Measurements from ENCODE around the gene CTAG1B. TPM values are rescaled to one million over a fixed set of nuclear protein-coding genes. Genes with fewer than 3 reads are reported as not detected.
"Not testable (repeated sequence)": the region's sequence is repeated elsewhere in the genome, so short reads cannot be mapped to it uniquely, and the experiment has no call there.

The CTAG1B gene
- total RNA-seq, 1 donor from 2014 or later = not detected

GRCh38 chrX:154593201-154593600 lies 25.9 kb downstream of the CTAG1B start:
- H3K27me3 ChIP-seq (ENCODE audit: low read depth) = no peaks in the 10 kb centered on the region
- no peaks in the 10 kb centered on the region for H3K36me3 ChIP-seq
- no peaks in the 10 kb centered on the region for H3K4me1 ChIP-seq
- no peak for TF ChIP-seq CTCF (IDR thresholded peaks at IDR 0.05)
- H3K4me3 ChIP-seq = no peak overlapping the region
- ATAC-seq (no peak), DNase-seq (no peak)
- H3K9me3 ChIP-seq = no peaks in the 10 kb centered on the region
- H3K27ac ChIP-seq = no peak overlapping the region
- intact Hi-C loops (cut with DNase I) = no loop called here

GRCh38 chrX:154592505-154592904 lies 26.6 kb downstream of the CTAG1B start:
- H3K4me1 ChIP-seq = no peaks in the 10 kb centered on the region
- TF ChIP-seq CTCF (IDR thresholded peaks at IDR 0.05) = no peak
- DNase-seq (no peak), ATAC-seq (no peak)
- no peak overlapping the region for H3K27ac ChIP-seq
- intact Hi-C loops (cut with DNase I) = no loop called here
- H3K4me3 ChIP-seq = no peak overlapping the region
- H3K9me3 ChIP-seq = no peaks in the 10 kb centered on the region
- no peaks in the 10 kb centered on the region for H3K36me3 ChIP-seq
- no peaks in the 10 kb centered on the region for H3K27me3 ChIP-seq (ENCODE audit: low read depth)

GRCh38 chrX:154590415-154590814 lies 28.7 kb downstream of the CTAG1B start:
- intact Hi-C loops (cut with DNase I); H3K27ac ChIP-seq; DNase-seq; H3K4me3 ChIP-seq; H3K36me3 ChIP-seq; H3K4me1 ChIP-seq; H3K27me3 ChIP-seq (ENCODE audit: low read depth); H3K9me3 ChIP-seq; ATAC-seq: not testable (repeated sequence)

GRCh38 chrX:154584585-154585183 lies 34.4 kb downstream of the CTAG1B start, which contains the start of gene CTAG1A:
CTAG1A (plus strand) TSS chrX:154585133; CDS start chrX:154585207, 74 bp downstream.
- DNase-seq; H3K27ac ChIP-seq; H3K36me3 ChIP-seq; H3K27me3 ChIP-seq (ENCODE audit: low read depth); H3K4me3 ChIP-seq; intact Hi-C loops (cut with DNase I); H3K4me1 ChIP-seq; H3K9me3 ChIP-seq: not testable (repeated sequence)
- ATAC-seq = peak in 1 of 2 donors; percentile 9

GRCh38 chrX:154582994-154583393 lies 36.1 kb downstream of the CTAG1B start:
- H3K36me3 ChIP-seq; H3K4me1 ChIP-seq; H3K9me3 ChIP-seq; DNase-seq; intact Hi-C loops (cut with DNase I); H3K27me3 ChIP-seq (ENCODE audit: low read depth); H3K4me3 ChIP-seq; H3K27ac ChIP-seq: not testable (repeated sequence)
- ATAC-seq = peak in 1 of 2 donors; percentile 66

GRCh38 chrX:154575076-154575475 lies 44.0 kb downstream of the CTAG1B start:
- H3K27ac ChIP-seq; H3K4me3 ChIP-seq; H3K9me3 ChIP-seq; H3K4me1 ChIP-seq; intact Hi-C loops (cut with DNase I); DNase-seq; H3K27me3 ChIP-seq (ENCODE audit: low read depth); H3K36me3 ChIP-seq: not testable (repeated sequence)
- peak; percentile 59 to 74 for ATAC-seq

- H3K4me1 ChIP-seq; intact Hi-C loops (cut with DNase I): not testable (repeated sequence)
Observed at GRCh38 chrX:154573061-154573460, 46.0 kb downstream of the CTAG1B start.

GRCh38 chrX:154570361-154570760 lies 48.7 kb downstream of the CTAG1B start:
- DNase-seq; H3K9me3 ChIP-seq; H3K36me3 ChIP-seq; H3K4me3 ChIP-seq; H3K27me3 ChIP-seq (ENCODE audit: low read depth); ATAC-seq; intact Hi-C loops (cut with DNase I); H3K4me1 ChIP-seq; H3K27ac ChIP-seq: not testable (repeated sequence)

More at GRCh38 chrX:154573061-154573460, 46.0 kb downstream of the CTAG1B start:
- not testable (repeated sequence) for H3K27ac ChIP-seq; ATAC-seq; H3K9me3 ChIP-seq; H3K4me3 ChIP-seq; H3K27me3 ChIP-seq (ENCODE audit: low read depth); H3K36me3 ChIP-seq; DNase-seq

Other genes starting within 250 kb of the CTAG1B start
- 1,080 TPM for gene FLNA, start 244.6 kb downstream of the CTAG1B start, total RNA-seq
- gene EMD, start 240.0 kb downstream of the CTAG1B start, total RNA-seq = 50.9 TPM
- gene RPL10, start 220.9 kb downstream of the CTAG1B start, total RNA-seq = 2,678 TPM
- gene DNASE1L1, start 210.0 kb downstream of the CTAG1B start, total RNA-seq = 36.1 TPM
- 47.8 TPM for gene TAFAZZIN, start 207.7 kb downstream of the CTAG1B start, total RNA-seq
- gene ATP6AP1, start 190.6 kb downstream of the CTAG1B start, total RNA-seq = 235 TPM
- gene GDI1, start 182.1 kb downstream of the CTAG1B start, total RNA-seq = 111 TPM
- gene FAM50A, start 175.1 kb downstream of the CTAG1B start, total RNA-seq = 77.5 TPM
- 49.0 TPM for gene PLXNA3, start 161.0 kb downstream of the CTAG1B start, total RNA-seq
- 20.4 TPM for gene LAGE3, start 140.0 kb downstream of the CTAG1B start, total RNA-seq
- gene UBL4A, start 132.7 kb downstream of the CTAG1B start, total RNA-seq = 34.0 TPM
- 20.2 TPM for gene SLC10A3, start 128.7 kb downstream of the CTAG1B start, total RNA-seq
- gene FAM3A, start 103.0 kb downstream of the CTAG1B start, total RNA-seq = 39.7 TPM
- gene G6PD, start 72.4 kb downstream of the CTAG1B start, total RNA-seq = 80.2 TPM
- gene IKBKG, start 71.7 kb downstream of the CTAG1B start, total RNA-seq = 31.4 TPM
- not detected for gene CTAG1A, start 34.1 kb downstream of the CTAG1B start, total RNA-seq
- not detected for gene CTAG2, start 34.3 kb upstream of the CTAG1B start, total RNA-seq
- 17.4 TPM for gene GAB3, start 131.8 kb upstream of the CTAG1B start, total RNA-seq
- gene DKC1, start 143.6 kb upstream of the CTAG1B start, total RNA-seq = 26.1 TPM
- gene MPP1, start 186.2 kb upstream of the CTAG1B start, total RNA-seq = 57.0 TPM
- gene SMIM9, start 215.4 kb upstream of the CTAG1B start, total RNA-seq = not detected